Stimulated activated CD4-positive, alpha-beta T cell treated with anti-CD3 and anti-CD28 coated beads, Interleukin-1b, Interleukin-23, amount 100 ng/mL, for 24 hours (primary cell): ENCODE results near the gene ELMO1.

Source experiments
- DNase-seq, 4 experiments: peaks; one replicate each; pipeline ENCODE4 v3.0.0-alpha.2; 2020; ENCODE audit warnings: low read depth in 4 of 4, low spot score in 1 of 4

ELMO1 gene

DNA sequence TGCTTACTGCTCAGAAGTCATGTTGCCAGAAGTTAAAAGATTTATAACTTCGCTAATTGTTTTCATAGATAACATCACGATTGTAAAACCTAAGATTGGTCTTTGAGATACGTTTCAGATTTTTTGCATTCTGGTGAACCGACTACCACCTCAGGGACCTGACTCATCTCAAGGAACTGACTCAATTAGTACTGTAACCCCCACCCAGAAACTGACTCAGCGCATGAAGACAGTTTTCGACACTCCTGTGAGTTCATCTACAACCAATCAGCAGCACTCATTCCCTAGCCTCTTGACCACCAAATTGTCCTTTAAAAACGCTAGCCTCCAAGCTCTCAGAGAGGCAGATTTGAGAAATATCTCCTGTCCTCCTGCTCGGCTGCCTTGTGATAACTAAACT lies 72.3 kb downstream of the ELMO1 start:
- DNase-seq, result peak in 1 of 4 experiments; percentile 36

DNA sequence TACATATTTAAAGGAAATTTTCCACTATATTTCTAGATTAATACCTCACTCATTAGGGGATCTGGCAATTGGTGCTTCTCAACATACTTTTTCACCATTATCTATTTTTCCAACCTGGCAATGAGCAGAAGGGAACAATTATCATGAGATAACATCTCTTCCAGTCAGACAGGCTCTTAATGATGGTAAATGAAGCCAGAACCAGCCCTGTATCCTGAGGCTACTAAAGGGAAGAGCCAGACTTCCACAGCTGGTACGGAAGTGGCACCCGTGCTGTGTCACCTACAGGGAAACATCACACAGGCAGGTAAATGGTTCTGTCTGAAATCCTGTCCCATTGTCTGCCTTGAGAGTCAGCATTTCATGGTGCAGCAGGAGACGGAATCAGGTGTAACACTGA lies 75.9 kb downstream of the ELMO1 start:
- no peak for DNase-seq

DNA sequence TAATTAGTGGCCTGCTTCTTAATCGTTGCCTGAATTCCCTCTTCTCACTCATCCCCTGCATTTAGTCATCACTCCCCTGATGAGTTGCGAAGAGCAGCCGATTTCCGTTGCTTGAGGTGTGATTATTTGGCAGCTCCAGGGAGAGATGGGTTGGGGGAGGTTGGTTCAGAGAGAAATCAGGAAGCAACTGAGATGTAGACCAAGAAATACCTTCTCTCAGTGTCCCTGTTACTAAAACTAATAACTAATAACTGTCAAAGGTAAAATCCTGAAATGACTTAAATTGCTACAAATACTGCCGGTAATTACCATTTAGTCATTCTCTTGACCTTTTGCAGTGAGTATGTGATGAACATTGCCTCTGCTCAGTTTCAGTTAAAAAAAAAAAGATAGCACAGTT lies 76.9 kb downstream of the ELMO1 start:
- DNase-seq, result no peak

DNA sequence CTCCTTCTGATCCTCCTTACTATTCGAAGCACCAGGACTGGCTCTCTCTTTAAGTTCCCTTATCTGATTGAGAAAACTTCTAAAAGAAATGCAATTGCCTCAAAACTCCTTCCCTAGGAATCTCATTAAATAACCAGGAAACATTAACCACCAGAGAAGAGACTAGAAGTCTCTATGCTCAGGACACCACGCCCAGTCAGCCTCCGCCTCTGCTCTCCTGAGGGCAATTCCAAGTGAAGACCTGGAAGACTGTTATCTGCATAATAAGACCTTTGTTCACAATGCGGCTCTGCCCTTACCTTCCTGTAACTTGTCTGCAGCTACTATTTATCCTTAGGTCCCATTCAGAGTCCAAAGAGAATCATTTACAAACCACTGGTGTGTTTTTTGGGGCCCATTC lies 78.8 kb downstream of the ELMO1 start:
- DNase-seq, result no peak

DNA sequence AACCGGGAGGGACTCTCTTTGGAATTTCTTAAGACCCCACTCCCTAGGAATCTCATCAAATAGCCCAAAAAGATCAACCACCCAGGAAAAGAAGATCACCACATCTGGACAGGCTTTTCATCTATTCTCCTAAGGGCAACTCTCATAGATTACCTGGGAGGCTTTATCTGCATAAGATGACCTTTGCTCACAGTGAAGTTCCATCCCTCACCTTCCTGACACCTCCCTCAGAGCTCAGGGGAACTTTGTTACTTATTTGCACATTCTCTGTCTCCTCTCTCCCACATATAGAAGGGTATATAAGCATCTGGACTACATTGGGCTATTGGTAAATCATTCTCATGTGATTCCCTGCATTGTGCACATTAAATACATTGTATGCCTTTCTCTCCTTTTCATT lies 80.1 kb downstream of the ELMO1 start:
- DNase-seq, result no peak

DNA sequence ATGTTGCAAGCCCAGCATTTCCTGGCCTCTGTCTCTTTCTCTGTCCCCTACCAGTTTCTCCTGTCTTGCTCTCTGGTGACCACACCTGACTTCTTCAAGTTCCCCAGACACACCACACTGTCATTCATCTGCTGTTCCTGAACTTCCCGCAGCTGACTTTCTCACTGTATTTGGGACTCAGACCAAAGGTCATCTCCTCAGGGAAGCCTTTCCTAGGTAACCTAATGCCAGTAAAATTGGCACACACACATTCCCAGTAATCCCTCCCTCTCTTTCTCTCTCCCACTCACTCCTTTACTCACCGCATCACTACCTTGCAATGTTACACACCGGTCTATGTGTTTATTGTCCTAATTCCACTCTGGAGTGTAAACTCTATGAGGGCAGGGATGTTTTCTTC lies 81.7 kb downstream of the ELMO1 start:
- DNase-seq, result no peak

DNA sequence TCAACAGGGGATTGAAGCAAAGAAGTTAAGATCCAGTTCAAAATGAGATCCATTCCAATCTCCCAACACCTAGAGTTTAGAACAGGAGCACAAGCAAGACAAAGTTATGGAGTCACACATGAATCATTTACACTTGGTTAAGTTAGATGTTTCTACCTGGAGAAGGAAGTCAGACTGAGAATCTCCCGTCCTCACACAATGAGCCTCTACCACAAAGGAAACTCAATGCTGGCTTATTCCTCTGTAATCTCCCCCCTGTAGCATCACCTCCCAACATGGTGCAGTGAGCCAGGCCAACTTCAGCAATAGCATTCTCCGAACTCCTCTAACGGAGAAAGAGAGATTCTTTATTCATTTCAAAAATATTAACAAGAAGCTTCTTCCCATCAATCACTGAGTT lies 82.2 kb downstream of the ELMO1 start:
- no peak for DNase-seq

DNA sequence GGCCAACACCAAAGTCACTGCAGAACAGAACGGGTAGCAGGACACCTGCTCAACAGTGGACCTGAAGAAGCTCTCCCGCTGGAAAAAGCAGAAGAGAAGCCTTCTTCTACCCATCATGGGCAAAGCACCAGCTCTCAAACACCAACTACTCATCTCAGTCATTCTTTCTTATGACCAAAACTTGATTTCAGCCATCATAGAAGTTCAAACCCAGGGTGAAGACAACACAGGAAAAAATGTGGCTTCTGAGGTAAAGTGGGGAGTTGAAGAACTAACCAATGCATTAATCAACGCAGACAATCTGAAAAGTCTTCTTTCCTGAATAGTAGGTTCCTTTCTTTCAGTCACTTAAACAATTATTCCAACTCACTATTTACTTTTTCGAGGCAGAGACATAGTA lies 83.3 kb downstream of the ELMO1 start:
- DNase-seq, result no peak

DNA sequence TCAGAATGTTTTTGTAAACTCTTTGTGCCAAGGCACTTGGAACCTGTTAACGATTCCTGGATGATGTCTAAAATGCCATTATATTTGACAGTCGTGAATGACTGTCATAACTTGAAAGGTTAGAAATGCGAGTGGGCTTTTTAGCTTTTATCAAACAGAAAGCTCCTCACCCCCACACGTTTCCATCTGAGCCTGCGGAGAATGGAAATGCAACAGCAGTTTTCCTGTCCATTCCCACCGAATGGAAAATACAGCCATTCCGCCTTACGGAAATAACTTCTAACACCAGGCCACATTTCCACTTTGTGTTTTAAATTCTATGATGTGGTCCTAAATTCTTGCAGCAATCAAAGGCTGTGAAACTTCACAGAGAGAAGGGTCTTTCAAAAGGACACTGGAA lies 83.8 kb downstream of the ELMO1 start:
- no peak for DNase-seq

DNA sequence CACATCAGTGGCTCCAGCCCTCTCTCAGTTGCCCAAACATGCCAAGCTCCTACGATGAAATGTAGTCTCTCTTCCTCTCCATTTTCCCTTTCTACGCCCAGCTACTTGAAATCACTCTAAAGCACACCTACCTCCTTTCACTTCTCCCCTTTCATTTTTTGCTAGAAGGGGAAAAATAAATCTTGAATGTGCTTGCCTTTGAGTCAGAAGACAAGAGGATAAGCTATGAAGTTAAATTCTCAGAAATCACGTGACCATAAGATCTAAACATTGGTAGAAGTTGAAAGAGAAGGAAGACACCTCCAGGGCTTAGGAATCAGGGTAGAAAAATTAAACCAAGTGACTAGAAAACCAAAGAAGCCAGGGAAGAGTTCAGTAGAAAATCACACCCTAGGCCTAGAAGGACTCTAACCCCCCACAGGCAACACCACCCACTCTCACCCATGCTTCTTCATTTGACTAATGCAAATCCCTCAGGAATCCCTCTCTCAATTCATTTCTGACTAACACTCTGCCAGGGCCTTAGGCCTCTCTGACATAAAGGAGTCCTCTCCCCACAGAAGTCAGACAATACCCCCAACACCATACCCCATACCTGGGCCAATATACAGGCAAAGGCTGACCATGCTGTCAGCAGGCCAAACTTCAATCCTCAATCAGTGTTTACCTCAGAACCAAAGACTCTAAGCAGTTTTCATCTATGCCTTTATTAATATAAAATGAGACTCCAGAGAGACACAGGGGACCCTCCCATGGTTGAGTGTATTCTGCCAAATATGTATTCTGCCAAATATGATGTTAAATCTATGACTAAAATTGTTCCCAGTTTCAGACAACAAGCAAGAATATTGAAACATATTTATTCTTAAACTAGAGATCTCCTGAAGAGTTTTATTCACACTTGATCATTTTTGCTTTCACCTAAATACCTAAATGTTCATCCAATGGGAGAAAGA lies 84.8 kb downstream of the ELMO1 start:
- DNase-seq, result no peak

DNA sequence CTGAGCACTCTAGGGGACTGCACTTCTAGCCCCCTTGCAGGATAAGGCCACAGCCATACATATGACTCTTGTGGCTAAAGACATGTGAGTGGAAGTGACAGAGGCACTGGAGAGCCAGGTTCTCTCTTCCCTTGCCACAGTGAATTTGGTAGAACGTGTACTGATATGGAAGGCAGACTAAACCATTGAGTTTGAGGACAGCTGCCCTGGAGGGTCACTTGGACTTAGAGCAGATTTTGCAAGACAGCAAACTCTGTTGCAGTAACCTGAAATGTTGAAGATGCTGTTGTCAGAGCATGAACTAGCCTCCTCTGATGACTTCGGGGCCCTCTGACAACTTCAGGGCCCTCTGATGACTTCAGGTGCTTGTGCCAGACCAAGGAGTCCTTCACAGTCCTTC lies 85.9 kb downstream of the ELMO1 start:
- DNase-seq, result no peak

DNA sequence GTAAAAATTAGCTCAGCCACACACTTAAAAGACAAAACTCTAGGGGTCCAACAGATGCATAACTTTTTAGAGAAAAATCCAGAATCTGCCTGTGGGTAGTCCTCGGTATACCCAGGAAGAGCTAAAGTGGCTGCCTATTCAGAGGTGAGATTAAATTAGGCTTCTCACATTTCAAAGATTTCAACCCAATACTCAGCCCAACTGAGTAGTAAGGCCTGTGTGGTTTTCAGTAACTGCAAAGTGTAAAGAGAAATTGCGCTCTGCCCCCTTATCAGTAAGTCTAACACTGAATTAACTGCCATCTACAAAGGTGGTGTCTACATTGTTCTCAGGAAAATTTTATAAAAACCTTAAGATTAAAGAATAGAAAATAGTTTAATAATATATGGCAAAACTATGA lies 88.2 kb downstream of the ELMO1 start:
- no peak for DNase-seq

DNA sequence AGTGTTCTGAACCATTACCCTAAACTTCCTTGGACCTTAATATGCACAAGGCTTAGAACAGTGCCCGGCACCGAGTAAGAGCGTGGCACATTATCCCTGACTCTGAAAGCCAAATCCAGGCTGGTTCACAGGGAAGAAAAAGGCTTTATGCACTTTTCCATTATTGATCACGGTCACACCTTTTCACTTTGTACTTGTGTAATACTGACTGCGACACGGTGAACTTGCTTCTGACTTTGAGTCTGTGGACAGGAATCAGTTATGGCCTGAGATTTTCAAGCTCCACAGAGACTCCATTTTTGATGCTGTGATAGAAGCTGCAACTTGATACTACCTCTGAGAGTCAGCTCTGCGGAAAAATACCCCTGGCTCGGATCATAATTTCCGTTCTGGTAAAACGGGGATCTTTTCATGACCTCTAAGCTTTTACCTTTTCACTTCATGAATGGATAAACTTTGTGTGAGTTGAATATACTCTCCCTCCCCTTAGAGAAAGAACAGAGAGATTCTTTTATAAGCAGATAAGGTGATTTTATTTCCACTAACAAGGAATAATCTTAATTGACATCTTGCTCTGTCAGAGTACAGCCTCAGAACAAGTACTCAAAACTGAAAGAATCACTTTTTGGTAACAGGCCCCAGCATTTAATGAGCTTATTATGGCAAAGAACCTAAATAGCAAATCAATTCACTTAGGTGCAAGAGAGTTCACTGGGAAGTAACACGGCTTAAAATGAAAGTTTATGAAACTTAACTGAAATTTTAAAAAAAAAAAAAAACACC lies 88.8 kb downstream of the ELMO1 start:
- DNase-seq, result no peak

DNA sequence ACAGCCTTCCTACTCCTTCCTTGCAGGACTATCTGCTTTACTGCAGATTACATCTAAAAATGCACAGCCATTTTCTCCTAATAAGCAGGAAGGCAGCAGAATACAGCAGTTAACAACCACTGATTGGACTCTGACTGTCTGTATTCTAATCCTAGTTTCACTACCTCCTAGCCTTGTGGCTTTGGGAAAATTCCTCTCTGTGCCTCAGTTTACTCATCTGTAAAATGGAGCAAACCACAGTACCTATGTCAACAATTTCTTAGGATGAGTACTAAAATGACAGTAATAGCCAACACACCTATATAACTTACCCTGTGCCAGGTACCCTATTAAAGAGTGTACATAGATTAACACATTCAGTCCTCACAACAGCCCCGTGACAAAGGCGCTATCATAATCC lies 89.5 kb downstream of the ELMO1 start:
- no peak for DNase-seq

DNA sequence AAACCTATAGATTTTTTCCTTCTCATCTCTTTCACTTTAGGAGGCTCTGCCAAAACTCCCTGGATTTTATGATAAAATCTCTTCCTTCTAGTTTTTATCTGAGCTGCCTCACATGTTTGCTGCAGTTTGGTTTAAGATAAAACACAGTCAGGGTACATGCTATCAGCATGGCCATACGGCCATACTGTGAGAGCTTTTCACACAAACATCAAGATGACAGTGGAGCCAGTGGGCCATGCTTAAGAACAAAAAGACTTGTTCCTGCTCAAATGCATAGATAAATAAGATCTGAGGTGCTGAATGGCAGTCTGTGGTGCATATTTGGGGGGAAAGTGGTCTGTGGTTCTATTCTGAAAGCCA lies 91.0 kb downstream of the ELMO1 start:
- no peak for DNase-seq

DNA sequence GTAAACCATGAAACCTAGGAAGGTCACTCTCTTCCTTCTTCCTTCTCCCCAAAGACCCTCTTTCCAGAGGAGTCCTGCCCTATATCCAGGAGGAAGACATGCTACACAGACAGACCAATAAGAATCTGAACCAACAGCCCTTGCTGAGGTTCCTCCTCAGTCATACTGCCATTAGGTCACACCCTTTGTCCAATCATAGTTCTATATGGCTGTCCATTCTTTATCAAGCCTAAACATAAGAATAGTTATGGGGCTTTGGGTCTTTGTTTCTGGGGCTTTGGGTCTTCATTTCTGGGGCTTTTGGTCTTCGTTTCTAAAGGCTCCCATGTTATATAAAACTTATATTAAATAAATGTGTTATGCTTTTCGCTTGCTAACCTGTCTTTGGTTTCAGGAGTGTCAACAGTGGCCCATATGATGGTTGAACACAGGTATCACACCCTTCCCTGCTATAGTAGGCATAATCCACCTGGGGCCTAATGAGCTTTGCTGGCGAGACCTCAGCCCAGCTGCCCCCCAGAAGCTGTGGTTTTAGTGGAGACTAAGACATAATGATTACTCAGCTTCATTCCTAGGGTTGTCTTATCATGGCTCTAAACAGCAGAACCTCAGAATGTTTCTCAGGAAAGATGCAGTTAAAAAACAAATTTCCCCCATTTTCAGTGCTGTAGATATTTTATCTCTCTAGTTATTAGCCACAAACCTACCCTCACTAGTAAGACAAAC lies 91.6 kb downstream of the ELMO1 start:
- DNase-seq, result no peak

DNA sequence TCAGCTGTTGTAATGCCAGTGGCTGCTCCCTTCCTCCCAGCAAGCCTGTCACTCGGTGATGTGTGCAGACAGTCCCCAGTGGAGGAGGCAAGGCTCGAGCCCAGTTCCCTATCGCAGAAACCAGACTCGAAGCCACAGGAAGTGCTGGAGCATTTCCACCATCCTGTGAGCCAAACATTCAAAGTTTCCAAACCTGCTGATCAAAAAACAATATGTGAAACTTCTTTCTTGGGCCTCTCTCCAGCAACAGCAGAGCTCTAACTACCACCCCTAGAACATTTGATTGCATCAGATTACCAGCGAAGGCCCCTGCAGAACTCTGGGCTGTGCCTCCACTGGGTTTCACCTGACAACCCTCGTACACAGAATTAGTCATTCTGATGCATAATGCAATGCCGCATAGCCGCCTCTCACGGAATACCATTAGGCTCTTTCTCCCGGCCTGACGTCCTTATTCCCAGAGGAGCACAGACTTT lies 94.0 kb downstream of the ELMO1 start:
- DNase-seq, result peak; percentile 35 to 66 (median 47)

DNA sequence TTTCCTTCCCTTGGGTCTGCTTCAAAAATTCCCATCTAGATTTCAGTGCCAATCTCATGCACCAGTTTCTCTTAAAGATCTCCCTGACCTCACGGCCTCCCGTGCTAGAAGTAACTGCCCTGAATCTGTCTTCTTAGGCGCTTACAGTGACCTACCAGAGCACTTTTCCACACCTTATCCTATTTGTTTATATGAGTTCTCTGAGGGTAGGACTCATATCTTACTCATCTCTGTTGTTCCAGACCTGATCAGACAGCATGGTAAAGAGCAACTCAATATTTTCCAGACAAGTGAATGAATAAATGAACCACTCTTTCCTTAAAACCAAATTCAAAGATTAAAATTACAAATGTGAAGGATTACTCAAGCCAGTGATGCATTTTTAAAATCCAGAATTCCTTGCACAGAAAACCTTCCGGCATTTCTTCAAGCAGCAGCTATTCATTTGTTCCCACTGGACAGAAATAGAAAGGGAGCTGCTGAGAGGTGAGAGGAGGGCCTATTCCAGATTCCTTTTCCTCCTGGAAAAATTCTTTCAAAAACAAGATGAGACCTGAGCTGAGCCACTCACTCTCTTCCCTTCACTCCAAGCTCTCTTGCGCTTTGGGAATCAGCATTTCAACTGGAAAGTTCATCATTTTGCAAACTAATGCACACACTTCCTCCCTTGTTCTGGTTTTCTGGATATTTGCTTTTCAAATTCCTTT lies 94.6 kb downstream of the ELMO1 start:
- no peak for DNase-seq

DNA sequence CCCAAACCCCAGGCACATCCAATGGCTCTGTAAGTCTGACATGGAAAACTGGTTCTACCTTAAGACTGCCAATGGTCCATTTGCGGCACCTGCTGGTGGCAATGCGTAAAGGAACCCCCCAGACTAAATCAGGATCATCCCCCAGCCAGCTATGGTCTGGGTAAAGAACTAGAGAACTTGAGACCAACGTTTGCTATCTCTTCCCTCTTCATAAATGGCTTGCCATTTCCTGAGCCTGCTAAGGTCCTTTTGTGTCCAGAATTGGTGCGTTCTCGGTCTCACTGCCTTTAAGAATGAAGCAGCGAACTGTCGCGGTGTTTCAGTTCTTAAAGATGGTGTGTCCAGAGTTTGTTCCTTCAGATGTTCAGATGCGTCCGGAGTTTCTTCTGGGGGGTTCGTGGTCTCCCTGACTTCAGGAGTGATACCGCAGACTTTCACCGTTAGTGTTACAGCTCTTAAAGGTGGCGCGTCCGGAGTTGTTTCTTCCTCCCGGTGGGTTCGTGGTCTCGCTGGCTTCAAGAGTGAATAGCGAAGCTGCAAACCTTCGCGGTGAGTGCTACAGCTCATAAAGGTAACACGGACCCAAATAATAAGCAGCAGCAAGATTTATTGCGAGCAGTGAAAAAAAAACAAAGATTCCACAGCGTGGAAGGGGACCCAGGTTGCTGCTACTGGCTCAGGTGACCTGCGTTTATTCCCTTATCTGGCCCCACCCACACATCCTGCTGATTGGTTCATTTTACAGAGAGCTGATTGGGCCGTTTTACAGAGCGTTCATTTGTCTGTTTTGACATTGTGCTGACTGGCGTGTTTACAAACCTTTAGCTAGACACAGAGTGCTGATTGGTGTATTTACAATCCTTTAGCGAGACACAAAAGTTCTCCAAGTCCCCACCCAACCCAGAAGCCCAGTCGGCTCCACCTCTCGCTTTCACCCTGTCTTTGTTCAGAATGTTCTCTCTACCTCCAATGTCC lies 95.4 kb downstream of the ELMO1 start:
- peak in 3 of 4 experiments; percentile 35 to 45 (median 39) for DNase-seq
